H54 (cell line): ENCODE measurements around the gene NAT10.
"Not testable (repeated sequence)": the region's sequence is repeated elsewhere in the genome, so short reads cannot be mapped to it uniquely, and the experiment has no call there.

Source experiments
- DNase-seq: peaks from one replicate; pipeline ENCODE4 v3.0.0; 2011; ENCODE audit warnings: low spot score, mixed read lengths; ENCODE audit not compliant: insufficient read length
- FAIRE-seq: peaks from 3 replicates; lab custom pipeline; 2011; peaks lifted over from hg19 to GRCh38; lab: Jason Lieb, UNC
- POLR2A ChIP-seq: IDR thresholded peaks from 2 replicates; pipeline ENCODE4 v1.6.1; 2011; ENCODE audit warnings: low read depth, mild to moderate bottlenecking, low read length

NAT10 gene

GRCh38 chr11:34105079-34105956 lies at the start of gene NAT10:
NAT10 (plus strand) TSS chr11:34105629; CDS start chr11:34108226, 2,597 bp downstream.
- FAIRE-seq = peak; percentile 81
- DNase-seq = peak; percentile 83
- TF ChIP-seq POLR2A = peak; percentile 77

- no peak for TF ChIP-seq POLR2A
- FAIRE-seq = no peak
- no peak for DNase-seq
Observed at GRCh38 chr11:34056672-34057071, 48.8 kb upstream of the NAT10 start.

GRCh38 chr11:34063061-34063795 lies 42.2 kb upstream of the NAT10 start:
- DNase-seq = no peak
- no peak for TF ChIP-seq POLR2A
- no peak for FAIRE-seq

GRCh38 chr11:34064291-34064690 lies 41.1 kb upstream of the NAT10 start:
- FAIRE-seq = no peak
- no peak for TF ChIP-seq POLR2A
- no peak for DNase-seq

GRCh38 chr11:34065505-34066203 lies 39.8 kb upstream of the NAT10 start:
- DNase-seq (no peak), FAIRE-seq (no peak)
- no peak for TF ChIP-seq POLR2A

- FAIRE-seq, DNase-seq: not testable (repeated sequence)
Observed at GRCh38 chr11:34066766-34067165, 38.7 kb upstream of the NAT10 start.

GRCh38 chr11:34067383-34068065 lies 37.9 kb upstream of the NAT10 start:
- DNase-seq (no peak), FAIRE-seq (no peak)
- TF ChIP-seq POLR2A = no peak

GRCh38 chr11:34068111-34068510 lies 37.3 kb upstream of the NAT10 start:
- FAIRE-seq (peak; percentile 78), DNase-seq (no peak)
- no peak for TF ChIP-seq POLR2A

GRCh38 chr11:34071306-34071705 lies 34.1 kb upstream of the NAT10 start:
- DNase-seq, FAIRE-seq: not testable (repeated sequence)

- TF ChIP-seq POLR2A = no peak
- DNase-seq (no peak), FAIRE-seq (no peak)
Observed at GRCh38 chr11:34072041-34072440, 33.4 kb upstream of the NAT10 start.

GRCh38 chr11:34072832-34073231 lies 32.6 kb upstream of the NAT10 start:
- DNase-seq = no peak
- no peak for FAIRE-seq
- no peak for TF ChIP-seq POLR2A

GRCh38 chr11:34074391-34074790 lies 31.0 kb upstream of the NAT10 start:
- no peak for FAIRE-seq
- DNase-seq = no peak
- TF ChIP-seq POLR2A = no peak

GRCh38 chr11:34075178-34075820 lies 30.1 kb upstream of the NAT10 start:
- TF ChIP-seq POLR2A = no peak
- FAIRE-seq (peak; percentile 87), DNase-seq (peak; percentile 29)
